Heart right ventricle (tissue), 16 donors: ENCODE results near the gene TXNRD1. TPM values are rescaled to one million over a fixed set of nuclear protein-coding genes. Genes with fewer than 3 reads are reported as not detected.
A peak's percentile ranks its signal among the peaks of the same experiment; 100 is the strongest.

Experiments
- ATAC-seq, 8 donors: fragments of 200-7000 bp; cut with Tn5 transposase; one replicate each; pipeline ENCODE4 v1.9.1; 2020; ENCODE audit warnings: mild to moderate bottlenecking in 8 of 8, moderate library complexity in 8 of 8, moderate number of reproducible peaks in 1 of 8
- DNase-seq, 2 donors: peaks; one replicate each; pipeline ENCODE4 v3.0.0-alpha.2; 2020
- H3K27ac ChIP-seq, 10 donors: fragments of 200-600 bp; sonication (generic) in 2 of 10; one replicate each; pipeline versions ENCODE4 v1.5.0 to v1.8.0; 2020 to 2022; ENCODE audit warnings: mild to moderate bottlenecking in 3 of 10
- H3K27me3 ChIP-seq, 7 donors: fragments of 200-600 bp; one replicate each; pipeline ENCODE4 v1.8.0; 2021 to 2022; ENCODE audit warnings: mild to moderate bottlenecking in 2 of 7
- H3K36me3 ChIP-seq, 9 donors: fragments of 200-600 bp; sonication (generic) in 1 of 9; one replicate each; pipeline versions ENCODE4 v1.5.0 to v1.8.0; 2020 to 2022; ENCODE audit warnings: mild to moderate bottlenecking in 2 of 9
- H3K4me1 ChIP-seq, 9 donors: fragments of 200-600 bp; sonication (generic) in 1 of 9; one replicate each; pipeline versions ENCODE4 v1.5.0 to v1.8.0; 2020 to 2022; ENCODE audit warnings: mild to moderate bottlenecking in 4 of 9
- H3K4me3 ChIP-seq, 10 donors: fragments of 200-600 bp; sonication (generic) in 2 of 10; one replicate each; pipeline versions ENCODE4 v1.5.0 to v1.8.0; 2020 to 2022; ENCODE audit warnings: mild to moderate bottlenecking in 7 of 10, moderate library complexity in 2 of 10
- H3K9me3 ChIP-seq, 11 donors: fragments of 200-600 bp in 10 of 11; sonication (generic) in 2 of 11; one replicate each; pipeline versions ENCODE4 v1.5.0 to v1.8.0; 2013 to 2022; ENCODE audit warnings: mild to moderate bottlenecking in 2 of 11, control low read depth in 1 of 11, moderate library complexity in 1 of 11
- CTCF ChIP-seq, 9 donors: fragments of 200-600 bp; sonication (generic) in 2 of 9; IDR thresholded peaks; one replicate each; pipeline versions ENCODE4 v1.5.0 to v1.8.0; 2021 to 2022; ENCODE audit warnings: antibody characterized with exemption in 9 of 9, mild to moderate bottlenecking in 5 of 9, moderate library complexity in 1 of 9
- WGBS, 2 donors: extraction: QIAGEN DNeasy Blood & Tissue Kit; methylation state at CpG; one replicate each; pipeline ENCODE4 v1.1.7; 2013; ENCODE audit warnings: inconsistent platforms in 1 of 2; 5-methylcytosine and 5-hydroxymethylcytosine counted together
- intact Hi-C, 10 donors: fragments of 100-400 bp; cut with DNase I; formaldehyde crosslinking; loops; one replicate each; pipeline versions ENCODE4 v1.11.1 to v1.14.2; 2022
- polyA plus RNA-seq, 2 donors: library from polyadenylated mRNA; stranded (reverse); fragments of 200-250 nt; gene quantifications; one replicate each; pipeline ENCODE4 v1.2.3, GENCODE V29; 2013
- total RNA-seq, 10 donors: library from RNA; stranded (reverse); fragmentation: NEBNext Ultra II Directional in 3 of 10; extraction: Animal tissue kit (Norgen Biotek cat#: 25700) in 3 of 10; gene quantifications; one replicate each; pipeline versions ENCODE4 v1.2.1 to v1.2.4, GENCODE V29; 2021 to 2023
- donor health status: Arrhythmogenic right ventricular cardiomyopathy.
- donor health status: ischemic (EF 13 %, LVEDD 7.1; RV severe dilation, severe dysfunction).
- donor health status: healthy with polysubstance abuse.
- donor health status: DM: no; HTN: yes; CAD: no.
- donor health status: DM: no; HTN: no; CAD: no.
- donor health status: ischemic (EF 25% LVEDD 6.9; RV normal size, moderate dysfunction).
- donor health status: ischemic (EF 25% LVEDD 5.7; RV mildly dilated, moderate dysfunction).
- donor health status: healthy.
- donor health status: DM: yes; HTN: yes; CAD: no.
- donor health status: Ischemic cardiomyopathy.
- donor health status: ischemic (EF 35%, LVEDD 5.7; RV mildly dilated, moderate dysfunction).
- donor health status: nonischemic (EF 11% LVEDD 7.7; RV severe dilation, severe dysfunction).
- donor health status: DM: yes; HTN: yes; CAD: no.
- donor health status: PGD.
- donor health status: ischemic (EF 29% LVEDD 5.4; RV normal size, mild dysfunction).
- donor health status: nonischemic (EF 23%, LVEDD 6.1; RV moderate dilation, normal function).

TXNRD1 gene
- total and polyA plus RNA-seq, 12 donors, result 20.6 to 113 (median 79.5) TPM

GRCh38 chr12:104333692-104334255 lies 118.2 kb downstream of the TXNRD1 start:
- TF ChIP-seq CTCF (IDR thresholded peaks at IDR 0.05), result no peak
- intact Hi-C loops, result no loop called here
- Histone ChIP-seq H3K27ac (no peak overlapping the region), H3K9me3 (no peaks in the 10 kb centered on the region), H3K27me3 (no peaks in the 10 kb centered on the region), H3K4me1 (no peaks in the 10 kb centered on the region), H3K4me3 (no peak overlapping the region), H3K36me3 (peaks cover 0 to 100% (median 58%) of the 10 kb centered on the region in 9 donors)
- ATAC-seq (no peak), DNase-seq (no peak)
- WGBS, 2 donors, result 48 to 73% methylated on average over 1 of the region's 1 CpG

GRCh38 chr12:104334581-104334980 lies 119.0 kb downstream of the TXNRD1 start:
- peaks cover 0 to 100% (median 62%) of the 10 kb centered on the region in 9 donors for H3K36me3 ChIP-seq
- 63 to 78% methylated on average over 8 of the region's 8 CpGs for WGBS, 2 donors
- peaks cover 0 to 2% (median under 1%) of the 10 kb centered on the region in 9 donors for H3K4me1 ChIP-seq
- no peaks in the 10 kb centered on the region for H3K27me3 ChIP-seq
- TF ChIP-seq CTCF (IDR thresholded peaks at IDR 0.05), result no peak
- intact Hi-C loops, result no loop called here
- H3K9me3 ChIP-seq, result no peaks in the 10 kb centered on the region
- H3K27ac ChIP-seq, result no peak overlapping the region
- no peak overlapping the region for H3K4me3 ChIP-seq
- ATAC-seq (peak in 4 of 8 donors; percentile 34 to 78 (median 56)), DNase-seq (no peak)

GRCh38 chr12:104336115-104336514 lies 120.5 kb downstream of the TXNRD1 start:
- Histone ChIP-seq H3K27ac (no peak overlapping the region), H3K4me1 (peaks cover 0 to 17% (median 10%) of the 10 kb centered on the region in 9 donors), H3K36me3 (peaks cover 0 to 100% (median 61%) of the 10 kb centered on the region in 9 donors), H3K4me3 (no peak overlapping the region), H3K9me3 (no peaks in the 10 kb centered on the region), H3K27me3 (no peaks in the 10 kb centered on the region)
- DNase-seq, result no peak
- no peak for TF ChIP-seq CTCF (IDR thresholded peaks at IDR 0.05)
- WGBS, 2 donors, result 93 to 96% methylated on average over 2 of the region's 2 CpGs
- ATAC-seq, result no peak
- intact Hi-C loops, result no loop called here

GRCh38 chr12:104337030-104337558 lies 121.5 kb downstream of the TXNRD1 start:
- no peak for TF ChIP-seq CTCF (IDR thresholded peaks at IDR 0.05)
- ATAC-seq (no peak), DNase-seq (no peak)
- Histone ChIP-seq H3K27ac (no peak overlapping the region), H3K36me3 (peaks cover 0 to 100% (median 57%) of the 10 kb centered on the region in 9 donors), H3K4me1 (peaks cover 0 to 22% (median 10%) of the 10 kb centered on the region in 9 donors), H3K4me3 (no peak overlapping the region), H3K9me3 (no peaks in the 10 kb centered on the region), H3K27me3 (no peaks in the 10 kb centered on the region)
- intact Hi-C loops, result no loop called here
- WGBS, 2 donors, result 96 to 97% methylated on average over 7 of the region's 7 CpGs
